Endothelial cell (in vitro differentiated cells): Measurements from ENCODE around the gene DNAH3. TPM values are rescaled to one million over a fixed set of nuclear protein-coding genes. Genes with fewer than 3 reads are reported as not detected.

Experiments used
- DNase-seq: peaks from one replicate; pipeline ENCODE4 v3.0.0; 2021; ENCODE audit warnings: low spot score
- H3K27ac Mint-ChIP-seq: one replicate; pipeline ENCODE4 v1.8.0; 2021; ENCODE audit warnings: mixed read lengths, inconsistent platforms; ENCODE audit not compliant: unreplicated experiment
- H3K27me3 Mint-ChIP-seq: one replicate; pipeline ENCODE4 v1.8.0; 2021; ENCODE audit warnings: mild to moderate bottlenecking, moderate library complexity, mixed read lengths, inconsistent platforms; ENCODE audit not compliant: unreplicated experiment
- H3K36me3 Mint-ChIP-seq: one replicate; pipeline ENCODE4 v1.8.0; 2021; ENCODE audit warnings: mild to moderate bottlenecking, low read depth, mixed read lengths, inconsistent platforms; ENCODE audit not compliant: unreplicated experiment
- H3K4me1 Mint-ChIP-seq: one replicate; pipeline ENCODE4 v1.8.0; 2021; ENCODE audit warnings: mild to moderate bottlenecking, mixed read lengths, inconsistent platforms; ENCODE audit not compliant: unreplicated experiment
- H3K4me3 Mint-ChIP-seq: one replicate; pipeline ENCODE4 v1.8.0; 2021; ENCODE audit warnings: mild to moderate bottlenecking, mixed read lengths, inconsistent platforms; ENCODE audit not compliant: unreplicated experiment
- H3K9me3 Mint-ChIP-seq: one replicate; pipeline ENCODE4 v1.8.0; 2021; ENCODE audit warnings: mixed read lengths, inconsistent platforms; ENCODE audit not compliant: unreplicated experiment
- CTCF ChIP-seq: fragments of 200-600 bp; sonication (generic); IDR thresholded peaks from one replicate; pipeline ENCODE4 v1.5.0; 2021; ENCODE audit warnings: antibody characterized with exemption; ENCODE audit not compliant: unreplicated experiment
- total RNA-seq: library from RNA; stranded (reverse); fragmentation: NEBNext Ultra II Directional; extraction: Animal tissue kit (Norgen Biotek cat#: 25700); gene quantifications from one replicate; pipeline ENCODE4 v1.2.1, GENCODE V29; 2021; ENCODE audit not compliant: unreplicated experiment

DNAH3 gene
- total RNA-seq, 1 donor from 2014 or later = 0.05 TPM

- TF ChIP-seq CTCF = no peak
- H3K36me3 Mint-ChIP-seq = no peaks in the 10 kb centered on the region
- DNase-seq = no peak
- H3K27me3 Mint-ChIP-seq = peaks cover 7% of the 10 kb centered on the region
- H3K4me1 Mint-ChIP-seq = no peaks in the 10 kb centered on the region
- H3K4me3 Mint-ChIP-seq = no peak overlapping the region
- H3K9me3 Mint-ChIP-seq = no peaks in the 10 kb centered on the region
- no peak overlapping the region for H3K27ac Mint-ChIP-seq
These were observed 181.9 kb downstream of the DNAH3 start for GRCh38 chr16:20968765-20969164.

GRCh38 chr16:20960899-20961298 lies 189.7 kb downstream of the DNAH3 start:
- Mint-ChIP-seq H3K4me1 (no peaks in the 10 kb centered on the region), H3K27me3 (peaks cover 3% of the 10 kb centered on the region), H3K4me3 (no peak overlapping the region), H3K27ac (no peak overlapping the region), H3K9me3 (no peaks in the 10 kb centered on the region), H3K36me3 (no peaks in the 10 kb centered on the region)
- no peak for DNase-seq
- no peak for TF ChIP-seq CTCF

- Mint-ChIP-seq H3K4me3 (no peak overlapping the region), H3K27ac (no peak overlapping the region), H3K9me3 (no peaks in the 10 kb centered on the region), H3K27me3 (peaks cover 2% of the 10 kb centered on the region), H3K36me3 (no peaks in the 10 kb centered on the region), H3K4me1 (no peaks in the 10 kb centered on the region)
- TF ChIP-seq CTCF = no peak
- no peak for DNase-seq
These were observed 193.5 kb downstream of the DNAH3 start for GRCh38 chr16:20957153-20957552.

- Mint-ChIP-seq H3K36me3 (no peaks in the 10 kb centered on the region), H3K27me3 (peaks cover 2% of the 10 kb centered on the region), H3K9me3 (no peaks in the 10 kb centered on the region), H3K4me1 (no peaks in the 10 kb centered on the region), H3K27ac (no peak overlapping the region), H3K4me3 (no peak overlapping the region)
- no peak for TF ChIP-seq CTCF
- DNase-seq = no peak
These were observed 194.3 kb downstream of the DNAH3 start for GRCh38 chr16:20956319-20956718.

GRCh38 chr16:20954574-20954973 lies 196.1 kb downstream of the DNAH3 start:
- no peak overlapping the region for H3K27ac Mint-ChIP-seq
- TF ChIP-seq CTCF = no peak

More at GRCh38 chr16:20954574-20954973, 196.1 kb downstream of the DNAH3 start:
- DNase-seq = no peak
- H3K4me1 Mint-ChIP-seq = no peaks in the 10 kb centered on the region
- no peak overlapping the region for H3K4me3 Mint-ChIP-seq
- no peaks in the 10 kb centered on the region for H3K36me3 Mint-ChIP-seq
- peaks cover 2% of the 10 kb centered on the region for H3K27me3 Mint-ChIP-seq
- H3K9me3 Mint-ChIP-seq = no peaks in the 10 kb centered on the region
